Heart left ventricle (tissue), 16 donors: Measurements from ENCODE around the gene SMIM12. TPM values are rescaled to one million over a fixed set of nuclear protein-coding genes. Genes with fewer than 3 reads are reported as not detected.
A peak's percentile ranks its signal among the peaks of the same experiment; 100 is the strongest.

Experiments used
- ATAC-seq, 4 donors: fragments of 200-7000 bp; cut with Tn5 transposase; one replicate each; pipeline ENCODE4 v1.9.1; 2020 to 2022; ENCODE audit warnings: moderate library complexity in 4 of 4, mild to moderate bottlenecking in 3 of 4, moderate number of reproducible peaks in 1 of 4
- DNase-seq, 5 donors: peaks; one replicate each; pipeline ENCODE4 v3.0.0-alpha.2; 2020
- H3K27ac ChIP-seq, 12 donors: fragments of 200-600 bp; sonication (generic) in 4 of 12; one replicate each; pipeline versions ENCODE4 v1.5.0 to v1.8.0; 2016 to 2022; ENCODE audit warnings: mild to moderate bottlenecking in 2 of 12
- H3K27me3 ChIP-seq, 9 donors: fragments of 200-600 bp; sonication (generic) in 2 of 9; one replicate each; pipeline versions ENCODE4 v1.5.1 to v1.8.0; 2016 to 2022; ENCODE audit warnings: mild to moderate bottlenecking in 3 of 9
- H3K36me3 ChIP-seq, 9 donors: fragments of 200-600 bp; sonication (generic) in 2 of 9; one replicate each; pipeline versions ENCODE4 v1.5.0 to v1.8.0; 2018 to 2022; ENCODE audit warnings: mild to moderate bottlenecking in 2 of 9
- H3K4me1 ChIP-seq, 12 donors: fragments of 200-600 bp; sonication (generic) in 4 of 12; one replicate each; pipeline versions ENCODE4 v1.5.0 to v1.8.0; 2016 to 2022; ENCODE audit warnings: mild to moderate bottlenecking in 3 of 12
- H3K4me3 ChIP-seq, 12 donors: fragments of 200-600 bp; sonication (generic) in 4 of 12; one replicate each; pipeline versions ENCODE4 v1.5.0 to v1.8.0; 2017 to 2022; ENCODE audit warnings: mild to moderate bottlenecking in 9 of 12, moderate library complexity in 4 of 12
- H3K9me3 ChIP-seq, 12 donors: fragments of 200-600 bp; sonication (generic) in 4 of 12; one replicate each; pipeline versions ENCODE4 v1.5.0 to v1.8.0; 2016 to 2022; ENCODE audit warnings: mild to moderate bottlenecking in 1 of 12
- CTCF ChIP-seq, 12 donors: fragments of 200-600 bp; sonication (generic) in 4 of 12; IDR thresholded peaks; one replicate each; pipeline versions ENCODE4 v1.5.0 to v1.8.0; 2018 to 2022; ENCODE audit warnings: antibody characterized with exemption in 12 of 12, mild to moderate bottlenecking in 5 of 12
- POLR2A ChIP-seq, 2 donors: fragments of 450-650 bp; IDR thresholded peaks; one replicate each; pipeline ENCODE4 v1.6.1; 2017; ENCODE audit warnings: antibody characterized with exemption in 2 of 2, mild to moderate bottlenecking in 2 of 2, moderate library complexity in 2 of 2
- WGBS, 4 donors: extraction: QIAGEN DNeasy Blood & Tissue Kit in 2 of 4; methylation state at CpG; one replicate each; pipeline versions ENCODE4 v1.1.5 to v1.1.7; 2013 to 2018; 5-methylcytosine and 5-hydroxymethylcytosine counted together
- intact Hi-C, 10 donors: fragments of 100-400 bp; cut with DNase I; formaldehyde crosslinking; loops; one replicate each; pipeline versions ENCODE4 v1.11.1 to v1.14.2; 2022
- polyA plus RNA-seq, 2 donors: library from polyadenylated mRNA; stranded (reverse); fragments of 200-250 nt; gene quantifications; one replicate each; pipeline ENCODE4 v1.2.3, GENCODE V29; 2013
- total RNA-seq, 9 donors: library from RNA; depleted of rRNA in 2 of 9; stranded (reverse); fragments of >200 nt in 2 of 9; fragmentation: NEBNext Ultra II Directional in 3 of 9; extraction: Animal tissue kit (Norgen Biotek cat#: 25700) in 3 of 9; gene quantifications; one replicate each; pipeline versions ENCODE4 v1.1.0 to v1.2.4, GENCODE V29; 2016 to 2023
- donor health status: ischemic (EF 13 %, LVEDD 7.1; RV severe dilation, severe dysfunction).
- donor health status: healthy with polysubstance abuse.
- donor health status: DM: no; HTN: yes; CAD: no.
- donor health status: DM: no; HTN: no; CAD: no.
- donor health status: ischemic (EF 25% LVEDD 6.9; RV normal size, moderate dysfunction).
- donor health status: ischemic (EF 25% LVEDD 5.7; RV mildly dilated, moderate dysfunction).
- donor health status: healthy.
- donor health status: DM: yes; HTN: yes; CAD: no.
- donor health status: ischemic (EF 35%, LVEDD 5.7; RV mildly dilated, moderate dysfunction).
- donor health status: nonischemic (EF 11% LVEDD 7.7; RV severe dilation, severe dysfunction).
- donor health status: DM: yes; HTN: yes; CAD: no.
- donor health status: PGD.
- donor health status: ischemic (EF 29% LVEDD 5.4; RV normal size, mild dysfunction).
- donor health status: nonischemic (EF 23%, LVEDD 6.1; RV moderate dilation, normal function).

Gene SMIM12
- total and polyA plus RNA-seq, 11 donors: 16.1 to 98.5 (median 37.8) TPM

- no peak for DNase-seq
- Histone ChIP-seq H3K36me3 (no peaks in the 10 kb centered on the region), H3K27me3 (no peaks in the 10 kb centered on the region), H3K27ac (no peak overlapping the region), H3K9me3 (no peaks in the 10 kb centered on the region), H3K4me1 (peaks cover 0 to 29% (median 11%) of the 10 kb centered on the region in 12 donors), H3K4me3 (no peak overlapping the region)
- 89 to 93% (median 91%) methylated on average over 8 of the region's 8 CpGs for WGBS, 4 donors
- TF ChIP-seq CTCF (IDR thresholded peaks at IDR 0.05): no peak
- TF ChIP-seq POLR2A (IDR thresholded peaks at IDR 0.05): no peak
- intact Hi-C loops: loop anchor here in 6 of 10 donors (5.0 to 10.0 kb wide), 4 partner anchors 77 to 120 kb away; partner anchors contain the start of gene TMEM35B (in 2 of the 6)
- no peak for ATAC-seq
These were observed 5.2 kb upstream of the SMIM12 start for GRCh38 chr1:34864759-34865158.

DNA sequence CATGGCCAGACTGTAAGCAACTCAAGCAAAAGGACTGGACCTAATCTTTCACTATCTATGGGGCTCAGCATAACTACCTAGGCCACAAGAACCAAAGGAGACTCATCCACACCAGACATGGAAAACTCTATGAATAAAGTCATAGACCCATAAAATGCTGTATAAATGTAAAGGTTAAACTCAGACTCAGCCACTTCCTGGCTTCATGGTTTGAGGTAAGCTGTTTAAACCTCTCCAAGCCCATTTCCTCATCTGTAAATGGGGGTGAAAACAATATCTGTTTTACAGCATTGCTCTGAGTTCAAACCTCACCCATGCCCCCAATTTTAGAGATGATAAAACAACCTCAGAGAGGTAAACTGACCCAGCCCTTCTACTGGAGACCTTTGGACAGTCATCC, 4.0 kb upstream of the SMIM12 start:
- no peaks in the 10 kb centered on the region for H3K36me3 ChIP-seq
- peaks cover 0 to 35% (median 16%) of the 10 kb centered on the region in 12 donors for H3K4me1 ChIP-seq
- no peaks in the 10 kb centered on the region for H3K9me3 ChIP-seq
- TF ChIP-seq CTCF (IDR thresholded peaks at IDR 0.05): no peak
- TF ChIP-seq POLR2A (IDR thresholded peaks at IDR 0.05): no peak
- DNase-seq (no peak), ATAC-seq (no peak)
- H3K27ac ChIP-seq: no peak overlapping the region
- no peak overlapping the region for H3K4me3 ChIP-seq
- H3K27me3 ChIP-seq: no peaks in the 10 kb centered on the region
- intact Hi-C loops: loop anchor here in 2 of 10 donors (10.0 kb wide), 1 partner anchor 121 kb away; the partner anchor contains the start of gene TMEM35B (in 2 of the 2)

DNA sequence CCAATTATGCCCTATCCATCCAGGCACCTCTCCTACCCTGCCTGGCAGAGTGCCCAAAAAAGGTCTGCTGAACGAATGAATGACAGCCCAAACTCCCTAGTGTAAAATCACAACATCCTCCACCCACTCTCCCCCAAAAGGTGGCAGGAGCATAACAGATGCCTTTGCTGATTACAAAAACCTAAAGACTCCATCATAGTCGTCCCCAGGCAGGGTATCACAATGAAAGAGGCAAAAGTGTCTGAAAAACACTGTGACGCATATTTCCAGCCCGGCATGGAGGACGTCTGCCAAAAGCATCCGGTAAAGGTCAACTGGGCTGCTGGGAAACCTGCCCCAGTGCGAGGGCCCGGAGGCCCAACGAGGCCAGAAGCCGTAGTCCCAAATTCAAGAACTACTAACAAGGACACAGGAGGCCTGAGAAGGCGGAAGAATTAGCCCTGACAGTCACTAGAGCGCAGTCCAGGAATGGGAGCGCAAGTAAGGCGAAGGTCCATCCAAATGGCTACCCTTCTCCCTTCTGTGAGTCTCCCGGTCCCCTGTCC, 576 bp downstream of the SMIM12 start:
- intact Hi-C loops: no loop called here
- peak in 3 of 4 donors; percentile 29 to 68 (median 53) for ATAC-seq
- TF ChIP-seq CTCF (IDR thresholded peaks at IDR 0.05): no peak
- TF ChIP-seq POLR2A (IDR thresholded peaks at IDR 0.05): no peak

DNA sequence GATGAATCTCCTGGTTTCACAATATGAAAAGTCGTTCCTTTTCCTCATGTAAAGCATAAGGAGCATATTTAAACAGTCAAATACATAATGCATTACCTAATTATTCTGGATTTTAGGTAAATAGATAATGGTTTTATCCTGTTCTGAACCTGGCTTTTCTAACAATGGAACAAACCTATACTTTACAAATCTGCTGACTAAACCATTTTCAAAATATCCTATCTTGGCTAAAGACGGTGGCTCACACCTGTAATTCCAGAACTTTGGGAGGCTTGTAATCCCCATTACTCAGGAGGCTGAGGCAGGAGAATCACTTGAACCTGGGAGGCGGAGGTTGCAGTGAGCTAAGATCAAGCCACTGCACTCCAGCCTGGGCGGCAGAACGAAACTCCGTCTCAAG, 2.9 kb downstream of the SMIM12 start:
- DNase-seq: no peak
- Histone ChIP-seq H3K4me1 (peaks cover 4 to 45% (median 30%) of the 10 kb centered on the region in 12 donors), H3K27ac (no peak overlapping the region), H3K9me3 (no peaks in the 10 kb centered on the region), H3K4me3 (no peak overlapping the region), H3K27me3 (no peaks in the 10 kb centered on the region), H3K36me3 (peaks cover 0 to 38% (median 25%) of the 10 kb centered on the region in 9 donors)
- TF ChIP-seq POLR2A (IDR thresholded peaks at IDR 0.05) (no peak), CTCF (IDR thresholded peaks at IDR 0.05) (no peak)
- no peak for ATAC-seq
- WGBS, 4 donors: 89 to 95% (median 93%) methylated on average over 6 of the region's 6 CpGs
- intact Hi-C loops: no loop called here

More for the DNA sequence above, 576 bp downstream of the SMIM12 start:
- 0 to 1% (median 0%) methylated on average over 6 to 15 of the region's 15 CpGs for WGBS, 4 donors
- peaks cover 0 to 24% (median 22%) of the 10 kb centered on the region in 9 donors for H3K36me3 ChIP-seq
- H3K4me3 ChIP-seq: peak overlapping the region; percentile 77 to 98 (median 93)
- H3K27ac ChIP-seq: peak overlapping the region; percentile 84 to 97 (median 90)
- peak in 2 of 5 donors; percentile 43 to 64 for DNase-seq
- H3K27me3 ChIP-seq: no peaks in the 10 kb centered on the region
- peaks cover 4 to 33% (median 20%) of the 10 kb centered on the region in 12 donors for H3K4me1 ChIP-seq
- H3K9me3 ChIP-seq: no peaks in the 10 kb centered on the region
